ENCODE results near the gene AP3D1. TPM values are rescaled to one million over a fixed set of nuclear protein-coding genes. Genes with fewer than 3 reads are reported as not detected.

Gene AP3D1
- total RNA-seq, 1 donor from 2014 or later, result 169 TPM

DNA sequence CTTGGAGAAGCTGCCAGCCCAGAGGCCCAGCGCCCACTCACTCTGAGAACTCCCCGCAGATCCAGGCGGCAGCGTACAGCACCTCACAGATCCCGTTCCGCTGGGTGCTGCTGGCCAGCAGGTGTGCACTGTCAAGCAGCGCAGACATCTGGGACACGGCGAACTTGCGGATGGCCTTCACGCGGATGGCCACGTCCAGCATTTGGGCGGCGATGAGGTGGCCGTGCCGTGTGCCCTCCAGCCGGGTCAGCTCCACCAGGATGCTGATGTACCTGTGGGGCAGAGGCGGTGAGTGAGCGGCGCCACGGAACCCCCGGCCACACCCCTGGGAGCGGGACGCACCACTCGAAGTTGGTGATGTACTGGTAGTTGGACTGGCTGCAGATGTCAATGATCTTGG, 30.5 kb downstream of the AP3D1 start:
- Mint-ChIP-seq H3K9me3 (ENCODE audit: unreplicated experiment) (no peaks in the 10 kb centered on the region), H3K27ac (ENCODE audit: unreplicated experiment) (no peak overlapping the region), H3K4me3 (ENCODE audit: unreplicated experiment) (no peak overlapping the region), H3K27me3 (ENCODE audit: unreplicated experiment) (peaks cover 10% of the 10 kb centered on the region), H3K36me3 (ENCODE audit: low read depth, unreplicated experiment) (peaks cover 16% of the 10 kb centered on the region), H3K4me1 (ENCODE audit: unreplicated experiment) (no peaks in the 10 kb centered on the region)
- no peak for DNase-seq (ENCODE audit: low spot score)
- TF ChIP-seq, protein P1, sequence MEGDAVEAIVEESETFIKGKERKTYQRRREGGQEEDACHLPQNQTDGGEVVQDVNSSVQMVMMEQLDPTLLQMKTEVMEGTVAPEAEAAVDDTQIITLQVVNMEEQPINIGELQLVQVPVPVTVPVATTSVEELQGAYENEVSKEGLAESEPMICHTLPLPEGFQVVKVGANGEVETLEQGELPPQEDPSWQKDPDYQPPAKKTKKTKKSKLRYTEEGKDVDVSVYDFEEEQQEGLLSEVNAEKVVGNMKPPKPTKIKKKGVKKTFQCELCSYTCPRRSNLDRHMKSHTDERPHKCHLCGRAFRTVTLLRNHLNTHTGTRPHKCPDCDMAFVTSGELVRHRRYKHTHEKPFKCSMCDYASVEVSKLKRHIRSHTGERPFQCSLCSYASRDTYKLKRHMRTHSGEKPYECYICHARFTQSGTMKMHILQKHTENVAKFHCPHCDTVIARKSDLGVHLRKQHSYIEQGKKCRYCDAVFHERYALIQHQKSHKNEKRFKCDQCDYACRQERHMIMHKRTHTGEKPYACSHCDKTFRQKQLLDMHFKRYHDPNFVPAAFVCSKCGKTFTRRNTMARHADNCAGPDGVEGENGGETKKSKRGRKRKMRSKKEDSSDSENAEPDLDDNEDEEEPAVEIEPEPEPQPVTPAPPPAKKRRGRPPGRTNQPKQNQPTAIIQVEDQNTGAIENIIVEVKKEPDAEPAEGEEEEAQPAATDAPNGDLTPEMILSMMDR (IDR thresholded peaks at IDR 0.05; ENCODE audit: unreplicated experiment), result no peak

DNA sequence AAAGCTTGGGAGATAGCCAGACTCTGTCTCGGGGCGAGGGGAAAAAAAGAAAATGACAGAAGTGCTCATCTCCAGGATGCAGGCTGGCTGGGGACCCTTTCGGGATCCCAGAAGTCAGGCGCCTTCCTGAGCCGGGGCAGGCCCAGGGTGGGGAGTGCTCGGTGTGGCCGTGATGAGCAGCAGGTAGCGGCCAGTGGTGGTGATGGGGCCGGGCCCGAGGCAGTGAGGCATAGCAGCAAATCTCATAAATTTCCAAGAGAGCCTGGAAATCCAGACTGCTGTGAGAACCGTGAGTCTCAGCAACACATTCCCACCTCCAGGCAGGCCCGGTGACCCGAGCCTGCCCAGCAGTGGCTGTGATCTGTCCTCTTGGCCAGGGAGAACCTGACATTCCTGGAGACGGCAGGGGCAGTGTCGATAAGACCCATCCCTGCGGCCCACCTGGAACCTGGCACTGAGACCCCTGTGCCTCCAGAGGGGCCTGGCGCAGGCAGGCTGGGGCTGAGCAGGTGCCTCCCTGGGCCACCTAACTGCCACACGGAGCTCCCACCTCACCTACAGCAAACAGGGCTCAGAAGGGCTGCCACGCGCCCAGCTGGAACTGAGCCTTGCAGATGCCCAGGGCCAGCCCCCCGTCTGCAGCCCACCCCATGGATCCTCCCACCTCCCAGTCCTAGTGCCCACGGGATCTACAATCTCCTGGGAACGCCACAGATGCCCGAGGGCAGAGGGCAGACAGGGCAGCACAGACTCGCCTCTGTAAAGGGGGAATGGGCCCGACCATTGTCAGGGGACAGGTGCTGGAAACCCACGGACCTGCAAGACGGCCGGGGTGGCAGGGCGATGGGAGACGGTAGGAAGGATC, 31.2 kb downstream of the AP3D1 start:
- Mint-ChIP-seq H3K36me3 (ENCODE audit: low read depth, unreplicated experiment) (peaks cover 23% of the 10 kb centered on the region), H3K4me3 (ENCODE audit: unreplicated experiment) (peak overlapping the region; percentile 47), H3K9me3 (ENCODE audit: unreplicated experiment) (no peaks in the 10 kb centered on the region), H3K27ac (ENCODE audit: unreplicated experiment) (no peak overlapping the region), H3K4me1 (ENCODE audit: unreplicated experiment) (no peaks in the 10 kb centered on the region), H3K27me3 (ENCODE audit: unreplicated experiment) (peaks cover 10% of the 10 kb centered on the region)
- no peak for DNase-seq (ENCODE audit: low spot score)
- TF ChIP-seq, protein P1 (IDR thresholded peaks at IDR 0.05; ENCODE audit: unreplicated experiment), result no peak

DNA sequence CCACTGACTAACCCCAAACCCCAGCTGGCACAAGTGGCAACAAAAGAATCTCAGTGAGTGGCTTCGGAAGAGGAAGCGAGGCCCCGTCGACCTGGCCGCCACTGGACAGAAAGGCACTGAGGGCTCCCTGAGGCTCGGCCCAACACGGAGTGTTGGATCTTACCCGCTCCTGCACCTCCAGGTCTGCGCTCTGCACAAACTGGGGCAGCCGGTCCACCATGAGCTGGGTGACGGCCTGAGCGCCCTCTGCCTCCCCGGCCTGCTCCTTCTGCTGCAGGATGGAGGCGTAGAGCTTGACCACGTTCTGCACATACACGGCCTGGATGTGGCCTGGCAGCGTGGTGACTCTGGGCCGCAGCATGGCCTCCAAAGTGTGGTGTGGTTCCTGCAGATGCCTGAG, 32.9 kb downstream of the AP3D1 start:
- no peaks in the 10 kb centered on the region for H3K4me1 Mint-ChIP-seq (ENCODE audit: unreplicated experiment)
- peaks cover 8% of the 10 kb centered on the region for H3K27me3 Mint-ChIP-seq (ENCODE audit: unreplicated experiment)
- no peak overlapping the region for H3K27ac Mint-ChIP-seq (ENCODE audit: unreplicated experiment)
- DNase-seq (ENCODE audit: low spot score), result no peak
- peaks cover 31% of the 10 kb centered on the region for H3K36me3 Mint-ChIP-seq (ENCODE audit: low read depth, unreplicated experiment)
- H3K4me3 Mint-ChIP-seq (ENCODE audit: unreplicated experiment), result peak overlapping the region; percentile 59
- TF ChIP-seq, protein P1 (IDR thresholded peaks at IDR 0.05; ENCODE audit: unreplicated experiment), result no peak
- H3K9me3 Mint-ChIP-seq (ENCODE audit: unreplicated experiment), result no peaks in the 10 kb centered on the region

DNA sequence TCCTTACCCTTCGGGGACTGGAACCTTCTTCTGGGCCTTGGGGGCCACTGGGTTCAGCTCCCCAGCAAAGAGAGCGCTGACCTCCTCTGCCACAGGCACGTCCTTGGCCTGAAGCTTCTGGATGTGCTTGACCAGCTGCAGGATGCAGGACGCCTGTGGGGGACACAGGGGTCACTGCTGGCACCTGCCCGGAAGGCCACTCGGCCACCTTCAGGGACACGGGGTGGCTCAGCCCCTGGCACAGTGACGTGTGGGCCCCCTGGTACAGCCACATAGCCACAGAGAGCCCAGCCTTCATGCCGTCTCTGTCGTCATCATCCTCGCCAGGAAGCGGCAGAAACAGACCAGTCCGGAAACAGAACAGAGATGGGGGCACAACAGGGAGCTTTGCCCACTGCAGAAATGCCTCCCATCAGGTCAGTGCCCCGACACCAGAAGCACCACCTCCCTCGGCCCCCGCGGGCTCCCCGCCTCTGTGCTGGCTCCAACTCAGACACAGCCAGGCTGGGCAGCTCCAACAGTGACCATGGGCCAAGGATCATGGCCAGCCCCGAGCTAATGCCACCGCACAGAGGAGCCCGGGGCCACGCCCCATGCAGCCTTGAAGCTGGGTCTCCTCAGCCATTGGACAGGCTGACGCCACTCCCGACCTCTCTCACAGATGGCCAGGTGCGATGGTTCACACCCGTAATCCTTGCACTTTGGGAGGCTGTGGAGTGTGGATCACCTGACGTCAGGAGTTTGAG, 34.0 kb downstream of the AP3D1 start:
- H3K36me3 Mint-ChIP-seq (ENCODE audit: low read depth, unreplicated experiment), result peaks cover 34% of the 10 kb centered on the region
- no peaks in the 10 kb centered on the region for H3K9me3 Mint-ChIP-seq (ENCODE audit: unreplicated experiment)
- H3K4me3 Mint-ChIP-seq (ENCODE audit: unreplicated experiment), result no peak overlapping the region
- TF ChIP-seq, protein P1 (IDR thresholded peaks at IDR 0.05; ENCODE audit: unreplicated experiment), result no peak
- no peak for DNase-seq (ENCODE audit: low spot score)
- H3K27ac Mint-ChIP-seq (ENCODE audit: unreplicated experiment), result no peak overlapping the region
- H3K27me3 Mint-ChIP-seq (ENCODE audit: unreplicated experiment), result peaks cover 10% of the 10 kb centered on the region
- H3K4me1 Mint-ChIP-seq (ENCODE audit: unreplicated experiment), result no peaks in the 10 kb centered on the region

DNA sequence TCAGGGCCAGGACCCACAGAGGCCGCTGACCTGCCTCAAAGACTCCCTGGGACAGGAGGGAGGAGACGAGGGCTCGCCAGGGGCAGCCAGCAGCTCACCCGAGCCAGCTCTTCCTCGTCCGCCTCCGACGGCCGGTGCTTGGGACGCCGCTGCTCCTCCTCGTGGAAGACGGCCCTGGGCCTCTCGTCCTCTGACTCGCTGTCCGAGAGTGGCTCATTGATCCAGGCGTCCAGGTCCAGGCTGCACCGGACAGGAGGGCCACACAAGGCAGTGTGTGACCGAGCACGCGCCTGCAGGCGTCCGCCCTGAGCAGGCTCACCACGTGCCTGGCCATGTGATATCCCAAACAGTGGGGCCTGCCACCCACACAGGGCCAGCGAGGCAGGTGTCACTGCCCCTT, 34.9 kb downstream of the AP3D1 start:
- Mint-ChIP-seq H3K9me3 (ENCODE audit: unreplicated experiment) (no peaks in the 10 kb centered on the region), H3K4me3 (ENCODE audit: unreplicated experiment) (no peak overlapping the region), H3K27ac (ENCODE audit: unreplicated experiment) (no peak overlapping the region), H3K27me3 (ENCODE audit: unreplicated experiment) (peaks cover 12% of the 10 kb centered on the region), H3K4me1 (ENCODE audit: unreplicated experiment) (no peaks in the 10 kb centered on the region), H3K36me3 (ENCODE audit: low read depth, unreplicated experiment) (peaks cover 42% of the 10 kb centered on the region)
- TF ChIP-seq, protein P1 (IDR thresholded peaks at IDR 0.05; ENCODE audit: unreplicated experiment), result no peak
- DNase-seq (ENCODE audit: low spot score), result no peak

Measured in endothelial cell (in vitro differentiated cells).